HS-27A (cell line): ENCODE data around the gene PUS3.

Experiments
- DNase-seq: peaks from one replicate; pipeline ENCODE4 v3.0.0-alpha.2; 2012; ENCODE audit warnings: low read depth, missing footprints

PUS3 gene

DNA sequence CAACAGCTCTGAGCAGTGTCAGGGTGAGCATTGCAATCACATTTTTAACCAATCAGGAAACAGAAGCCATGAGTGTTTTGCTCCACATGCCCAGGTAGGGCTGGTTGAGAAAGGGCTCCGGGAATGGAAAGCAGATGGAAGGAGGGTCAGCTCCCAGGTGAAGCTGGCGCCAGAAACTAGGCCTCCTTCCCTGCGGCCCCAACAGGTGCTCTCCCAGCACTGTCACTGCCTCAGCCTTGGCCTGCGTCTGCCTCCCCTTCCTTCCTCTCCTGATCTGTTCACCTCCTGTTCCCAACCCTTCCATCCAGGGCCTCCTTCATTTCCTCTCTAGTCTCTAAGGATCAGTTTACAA is 38.2 kb upstream of the PUS3 start:
- no peak for DNase-seq

DNA sequence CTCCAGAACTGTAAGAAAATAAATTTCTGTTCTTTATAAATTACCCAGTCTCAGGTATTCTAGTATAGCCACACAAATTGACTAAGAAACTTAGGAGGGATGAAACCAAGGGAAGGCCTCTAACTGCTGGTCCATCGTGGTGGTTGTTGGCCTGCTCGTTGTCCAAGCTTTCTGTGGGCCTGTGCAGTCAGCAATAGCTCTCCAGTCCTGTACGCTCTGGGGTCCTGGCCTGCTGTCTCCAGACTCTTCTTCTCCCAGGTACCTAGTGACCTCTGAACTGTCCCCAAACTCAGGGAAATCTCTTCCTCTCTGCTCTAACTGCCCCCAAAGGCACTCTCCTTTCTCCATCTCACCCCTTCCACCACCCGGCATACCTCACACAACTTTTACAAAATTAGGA is 37.1 kb upstream of the PUS3 start:
- DNase-seq: no peak

DNA sequence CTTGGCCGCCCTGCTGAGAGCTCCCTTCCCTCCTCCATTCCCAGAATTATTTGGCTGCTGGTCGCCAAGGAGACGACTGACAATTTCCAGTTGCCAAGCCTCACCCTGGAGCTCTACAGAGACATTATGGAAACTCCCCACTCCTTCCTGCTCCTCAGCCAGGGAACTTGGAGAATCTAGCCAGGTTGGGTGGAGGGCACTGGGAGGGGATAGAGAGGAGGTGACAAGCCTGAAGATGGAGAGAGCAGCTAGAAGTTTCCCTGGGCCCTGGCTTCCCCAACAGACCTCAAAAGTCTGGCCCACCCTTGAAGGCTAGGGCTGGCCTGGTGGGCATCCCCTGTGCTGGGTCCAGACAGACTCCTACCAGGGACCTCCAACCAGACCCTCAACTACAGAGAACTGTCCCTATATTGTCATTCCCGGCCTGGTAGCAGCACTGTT is 36.1 kb upstream of the PUS3 start:
- no peak for DNase-seq

DNA sequence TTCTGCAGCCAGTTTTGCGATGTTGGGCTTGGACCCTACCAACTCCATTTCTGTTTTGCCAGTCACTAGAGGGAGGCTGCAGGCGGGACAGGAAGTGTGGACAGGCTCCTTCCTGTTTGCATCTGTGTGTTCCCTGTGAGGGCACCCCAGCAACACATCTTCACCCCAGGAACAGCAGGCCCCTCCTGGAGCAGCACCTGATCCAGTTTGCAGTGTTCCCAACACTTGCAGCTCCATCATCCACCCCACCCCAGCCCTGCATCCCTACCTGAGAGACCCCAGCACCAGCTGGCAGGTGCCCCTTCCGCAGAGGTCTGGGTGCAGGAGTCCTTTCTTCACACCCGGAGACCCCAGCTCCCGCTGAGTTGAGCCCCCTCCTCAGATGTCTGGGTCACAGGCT is 35.4 kb upstream of the PUS3 start:
- DNase-seq: no peak

DNA sequence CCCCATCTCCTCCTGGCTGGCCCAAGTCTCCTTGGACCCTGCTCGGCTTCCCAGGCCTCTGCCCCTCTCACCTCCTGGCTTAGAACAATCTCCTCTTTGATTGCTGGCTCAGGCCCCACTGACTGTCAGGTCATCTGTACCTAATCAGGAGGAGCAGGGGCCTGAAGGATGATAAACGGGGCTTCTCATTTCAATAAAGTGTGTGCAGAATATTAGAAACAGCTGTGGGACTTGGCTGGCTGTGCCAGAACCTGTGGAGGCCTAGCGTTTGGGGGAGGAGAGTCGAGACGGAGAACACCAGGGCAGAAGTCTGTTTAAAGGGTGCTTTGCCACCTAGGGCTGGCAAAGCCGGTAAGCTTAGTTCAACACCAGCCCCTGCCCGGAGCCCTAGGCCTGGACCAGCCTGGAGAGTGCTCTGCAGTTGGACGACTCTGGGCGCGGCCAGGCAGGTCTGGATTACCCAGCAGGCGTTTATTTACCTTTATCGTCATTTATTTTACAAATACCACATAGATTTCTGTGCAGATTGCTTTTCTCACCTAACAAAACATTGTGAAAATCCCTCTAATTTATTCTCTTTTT is 32.7 kb upstream of the PUS3 start:
- DNase-seq: no peak

DNA sequence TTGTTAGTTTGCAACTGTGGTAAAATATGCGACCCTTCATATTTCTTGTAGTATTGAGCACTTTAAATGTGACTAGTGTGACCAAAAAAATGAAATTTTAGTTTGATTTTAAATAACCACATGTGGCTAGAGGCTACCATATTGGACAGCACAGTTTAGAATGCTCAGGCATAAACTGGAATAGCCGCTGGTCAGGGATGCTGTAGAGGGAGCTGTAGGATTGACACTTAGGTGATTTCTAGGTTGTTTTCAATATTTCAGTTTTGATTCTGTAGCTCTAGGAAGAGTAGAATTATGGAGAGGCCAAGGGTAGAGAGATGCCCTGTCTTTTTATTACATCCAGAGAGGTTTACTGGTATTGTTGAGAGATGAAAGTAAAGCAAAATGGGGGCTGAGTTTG is 32.0 kb upstream of the PUS3 start:
- DNase-seq: no peak

DNA sequence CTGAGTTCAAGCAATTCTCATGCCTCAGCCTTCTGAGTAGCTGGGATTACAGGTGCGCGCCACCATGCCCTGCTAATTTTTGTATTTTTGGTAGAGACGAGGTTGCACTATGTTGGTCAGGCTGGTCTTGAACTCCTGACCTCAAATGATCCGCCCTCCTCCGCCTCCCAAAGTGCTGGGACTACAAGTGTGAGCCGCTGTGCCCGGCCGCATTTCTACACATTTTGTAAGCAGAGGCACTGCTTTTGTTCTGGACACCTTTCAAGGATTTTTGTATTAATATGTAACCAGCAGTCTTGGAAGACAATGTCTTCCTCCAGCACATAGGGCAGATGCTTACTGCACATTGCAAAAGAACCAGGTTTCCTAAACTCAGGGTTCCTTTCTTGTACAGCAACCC is 31.5 kb upstream of the PUS3 start:
- DNase-seq: no peak

DNA sequence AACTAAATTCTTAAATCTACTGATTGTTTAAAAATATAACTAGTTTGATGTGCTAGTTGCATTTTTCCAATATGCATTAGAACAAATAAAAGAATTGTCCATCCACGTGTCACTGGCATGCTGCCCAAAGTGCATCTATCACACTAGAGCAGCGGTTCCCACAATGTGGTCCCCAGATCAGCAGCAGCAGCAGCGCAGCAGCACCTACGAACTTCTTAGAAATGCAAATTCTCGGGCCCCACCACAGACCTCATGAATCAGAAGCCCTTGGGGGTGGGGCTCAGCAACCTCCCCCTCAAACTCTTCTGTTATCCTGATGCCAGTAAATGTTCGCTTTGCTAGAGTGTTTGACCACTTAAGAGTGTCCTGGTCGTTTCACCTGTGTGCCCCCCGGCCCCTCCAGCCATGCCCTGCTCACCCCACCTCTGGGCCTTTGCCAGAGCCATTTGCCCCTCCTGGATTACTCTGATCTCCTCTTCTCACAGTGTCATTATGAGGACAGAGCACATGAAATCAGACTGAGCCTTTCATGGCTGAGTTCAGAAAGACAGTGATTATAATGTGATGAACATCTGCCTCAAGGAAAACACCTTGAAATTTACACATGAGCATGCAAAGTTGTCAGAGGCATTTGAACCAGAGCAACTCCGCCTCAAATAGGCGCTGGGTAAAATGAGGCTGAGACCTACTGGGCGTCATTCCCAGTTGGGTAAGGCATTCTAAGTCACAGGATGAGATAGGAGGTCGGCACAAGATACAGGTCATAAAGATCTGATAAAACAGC is 30.2 kb upstream of the PUS3 start:
- DNase-seq: no peak

DNA sequence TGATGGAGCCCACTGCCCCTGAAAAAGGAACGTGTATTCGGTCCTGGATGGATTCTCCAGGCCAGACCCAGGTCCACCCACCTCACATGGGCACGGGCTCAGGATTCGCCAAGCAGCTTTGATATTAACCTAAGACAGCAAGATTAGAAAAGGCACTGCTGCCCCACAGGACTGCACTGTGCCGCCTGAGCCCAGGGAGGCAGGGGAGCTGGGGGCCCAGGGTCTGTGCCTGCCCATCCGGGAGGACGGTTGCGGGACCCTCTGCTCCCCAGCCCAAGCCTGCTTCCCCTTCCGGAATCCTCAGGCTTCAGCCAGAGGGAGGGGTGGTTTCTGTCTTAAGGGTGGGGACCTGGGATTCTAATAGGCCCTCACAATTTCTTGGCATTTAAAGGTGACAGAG is 29.3 kb upstream of the PUS3 start:
- no peak for DNase-seq

DNA sequence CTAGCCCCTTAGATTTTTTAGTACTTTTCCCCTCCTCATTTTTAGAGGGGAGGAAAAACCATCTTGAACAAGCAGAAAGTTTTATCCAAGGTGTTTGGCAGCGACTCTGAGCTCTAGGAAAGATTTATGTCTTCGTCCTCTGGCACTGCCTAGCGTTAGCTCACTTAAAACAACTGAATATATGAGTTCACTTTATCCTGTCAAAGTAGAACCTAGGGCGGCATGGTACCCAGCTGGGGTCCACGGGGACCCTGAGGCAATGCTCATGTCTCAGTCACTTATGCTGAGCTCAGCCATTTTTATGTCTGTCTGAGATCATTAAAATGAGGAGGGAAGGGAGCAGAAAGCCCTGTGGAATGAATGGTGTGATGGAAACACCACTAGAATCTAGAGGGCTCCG is 28.7 kb upstream of the PUS3 start:
- no peak for DNase-seq

DNA sequence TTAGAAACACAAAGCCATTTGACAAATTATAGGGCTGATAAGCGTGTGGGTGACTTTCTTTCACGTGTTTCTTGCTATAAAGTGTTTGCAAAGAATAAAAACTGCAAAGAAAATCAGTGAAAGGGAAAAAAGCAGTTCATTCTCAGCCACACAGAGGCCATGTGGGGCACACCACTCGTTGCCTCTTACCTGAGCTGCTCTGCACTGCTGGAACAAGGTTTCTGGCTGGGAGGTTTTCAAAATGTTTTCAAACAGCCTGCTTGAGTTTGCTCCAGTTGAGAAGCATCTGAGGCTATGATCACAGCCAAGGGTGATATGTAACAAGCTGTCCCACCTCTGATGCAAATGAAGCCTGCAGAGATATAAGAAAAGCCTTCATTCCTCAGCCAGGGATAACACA is 28.1 kb upstream of the PUS3 start:
- no peak for DNase-seq

DNA sequence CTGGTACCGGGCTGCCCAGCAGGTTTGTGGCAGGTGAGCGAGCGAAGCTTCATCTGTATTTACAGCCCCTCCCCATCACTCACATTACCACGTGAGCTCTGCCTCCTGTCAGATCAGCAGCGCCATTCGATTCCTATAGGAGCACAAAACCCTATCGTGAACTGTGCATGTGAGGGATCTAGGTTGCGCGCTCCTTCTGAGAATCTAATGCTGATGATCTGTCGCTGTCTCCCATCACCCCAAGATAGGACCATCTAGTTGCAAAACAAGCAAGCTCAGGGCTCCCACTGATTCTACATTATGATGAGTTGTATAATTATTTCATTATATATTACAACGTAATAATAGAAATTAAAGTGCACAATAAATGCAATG is 27.1 kb upstream of the PUS3 start:
- DNase-seq: no peak

DNA sequence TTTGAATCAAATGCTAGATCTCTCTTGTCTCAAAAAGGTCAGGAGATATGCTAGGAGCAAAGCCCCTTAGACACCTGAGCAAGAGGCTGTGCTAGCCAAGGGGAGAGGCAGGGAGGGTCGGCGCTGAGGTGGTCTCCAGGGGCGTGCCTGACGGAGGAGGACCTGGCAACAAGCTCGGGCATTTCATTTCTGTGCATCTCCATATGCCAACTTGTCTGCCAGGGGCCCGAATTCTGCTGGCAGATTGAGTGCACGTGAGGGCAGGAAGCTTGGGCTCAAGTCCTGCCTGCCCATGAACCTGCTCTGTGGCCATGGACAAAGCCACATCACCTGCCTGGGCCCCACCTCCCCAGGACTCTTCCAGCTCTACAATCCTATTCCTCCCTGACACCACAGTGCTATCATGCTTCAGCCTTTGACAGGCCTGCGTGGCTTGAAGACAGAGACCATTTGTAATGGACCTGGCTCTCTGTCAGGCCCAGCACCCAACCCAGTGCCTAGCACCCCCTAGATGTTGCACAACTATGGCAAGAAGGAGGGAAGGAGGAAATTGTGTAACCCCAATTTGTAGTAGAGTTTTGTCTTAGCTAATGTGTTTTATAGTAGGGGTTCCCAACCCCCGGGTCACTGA is 26.6 kb upstream of the PUS3 start:
- no peak for DNase-seq

DNA sequence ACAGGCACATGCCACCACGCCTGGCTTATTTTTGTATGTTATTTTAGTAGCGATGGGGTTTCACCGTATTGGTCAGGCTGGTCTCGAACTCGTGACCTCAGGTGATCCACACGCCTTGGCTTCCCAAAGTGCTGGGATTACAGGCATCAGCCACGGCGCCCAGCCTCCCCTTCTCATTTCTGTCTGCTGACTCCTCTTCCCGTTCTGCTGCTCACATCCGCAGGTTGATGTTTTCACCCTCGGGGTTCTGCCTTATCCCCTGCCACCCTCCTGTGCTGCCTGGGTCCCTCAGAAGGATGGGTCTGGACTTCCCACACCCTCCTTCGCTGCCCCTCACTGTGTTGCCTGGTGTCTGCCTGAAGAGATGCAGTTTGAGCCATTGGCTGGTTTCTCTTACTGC is 23.7 kb upstream of the PUS3 start:
- no peak for DNase-seq

DNA sequence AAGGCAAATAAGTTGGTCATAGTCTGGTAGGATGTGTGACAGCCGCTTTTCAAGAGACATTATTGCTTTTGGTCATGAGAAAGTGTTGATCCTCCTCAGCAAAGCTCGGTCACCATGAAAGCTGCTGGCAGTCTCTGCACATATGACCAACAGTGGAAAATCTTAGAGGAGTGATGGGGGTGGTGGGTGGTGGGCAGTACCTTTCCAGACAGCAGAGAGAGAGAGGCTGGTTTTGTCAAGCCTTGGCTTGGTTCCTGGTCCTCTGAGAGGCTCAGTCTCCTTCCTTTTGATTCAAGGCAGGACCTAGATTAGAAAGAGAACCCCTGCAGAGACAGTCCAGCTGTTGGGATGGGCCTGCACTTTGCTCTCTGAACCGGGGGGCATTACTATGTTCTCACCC is 22.8 kb upstream of the PUS3 start:
- no peak for DNase-seq

DNA sequence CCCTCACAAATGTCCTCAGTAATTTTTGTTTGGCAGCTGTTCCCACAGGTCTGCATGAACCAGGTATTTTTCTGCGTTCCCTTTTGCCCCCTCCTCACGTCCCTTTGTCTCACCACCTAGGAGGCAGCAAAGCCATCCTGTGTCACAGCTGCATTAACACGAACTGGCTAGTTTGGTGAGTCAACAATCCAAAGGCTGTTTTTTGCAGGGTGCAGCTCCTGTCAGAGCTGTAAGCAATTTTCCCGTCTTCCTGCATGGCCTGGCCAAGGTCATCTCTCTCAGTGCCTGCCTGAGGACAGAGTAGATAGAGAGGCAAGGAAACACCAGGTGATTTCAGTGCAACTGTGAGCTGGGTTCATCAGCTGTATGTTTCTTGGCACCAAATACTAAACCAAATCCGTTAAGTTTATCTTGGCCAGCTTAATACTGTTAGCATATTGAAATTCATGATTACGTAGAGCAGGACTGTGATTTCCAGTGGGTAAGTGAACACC is 22.3 kb upstream of the PUS3 start:
- DNase-seq: no peak

DNA sequence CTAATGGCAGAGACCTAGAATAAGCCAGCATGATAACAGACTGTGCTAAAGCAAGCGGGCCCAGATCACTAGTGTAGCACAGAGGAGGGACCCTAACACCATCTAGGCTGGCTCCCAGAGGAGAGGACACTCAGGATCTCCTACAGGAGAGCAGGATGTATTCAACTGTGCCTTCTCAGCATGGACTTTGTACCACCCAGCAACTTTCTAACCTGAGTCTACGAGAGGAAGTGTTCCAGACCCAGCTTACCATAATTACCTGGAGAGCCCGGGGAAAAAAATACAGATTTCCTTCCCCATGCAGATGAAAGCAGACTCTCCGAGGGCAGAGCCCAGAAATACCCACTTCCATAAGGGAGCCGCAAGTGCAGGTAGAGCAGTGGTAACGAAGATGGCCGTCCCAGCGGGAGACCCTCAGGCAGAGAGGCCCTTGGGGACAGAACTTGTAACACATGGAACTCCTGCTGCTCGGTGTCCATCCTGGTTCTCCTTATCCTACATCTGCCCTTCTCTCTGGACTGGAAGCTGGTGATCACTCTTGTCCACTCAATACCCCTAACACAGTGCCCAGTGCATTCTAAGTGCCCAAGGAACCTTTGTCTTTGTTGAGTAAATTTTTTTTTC is 21.5 kb upstream of the PUS3 start:
- DNase-seq: no peak

DNA sequence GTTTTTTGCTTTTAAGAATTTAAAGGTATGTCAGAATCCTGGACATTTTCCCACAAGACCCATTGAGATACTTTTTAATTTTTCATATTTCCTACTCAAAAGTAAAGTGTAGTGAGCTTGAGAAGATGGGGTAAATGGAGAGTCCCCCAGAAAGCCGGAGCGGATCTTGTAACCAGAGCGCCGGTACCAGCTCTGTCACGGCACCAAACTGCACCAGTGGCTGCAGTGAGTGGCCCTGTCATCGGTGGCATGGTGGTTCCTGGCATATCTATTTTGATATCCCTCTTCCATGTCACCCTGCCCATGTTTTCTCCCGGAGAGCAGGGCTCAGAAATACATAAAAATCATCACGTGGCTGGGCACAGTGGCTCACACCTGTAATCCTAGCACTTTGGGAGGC is 20.6 kb upstream of the PUS3 start:
- no peak for DNase-seq

DNA sequence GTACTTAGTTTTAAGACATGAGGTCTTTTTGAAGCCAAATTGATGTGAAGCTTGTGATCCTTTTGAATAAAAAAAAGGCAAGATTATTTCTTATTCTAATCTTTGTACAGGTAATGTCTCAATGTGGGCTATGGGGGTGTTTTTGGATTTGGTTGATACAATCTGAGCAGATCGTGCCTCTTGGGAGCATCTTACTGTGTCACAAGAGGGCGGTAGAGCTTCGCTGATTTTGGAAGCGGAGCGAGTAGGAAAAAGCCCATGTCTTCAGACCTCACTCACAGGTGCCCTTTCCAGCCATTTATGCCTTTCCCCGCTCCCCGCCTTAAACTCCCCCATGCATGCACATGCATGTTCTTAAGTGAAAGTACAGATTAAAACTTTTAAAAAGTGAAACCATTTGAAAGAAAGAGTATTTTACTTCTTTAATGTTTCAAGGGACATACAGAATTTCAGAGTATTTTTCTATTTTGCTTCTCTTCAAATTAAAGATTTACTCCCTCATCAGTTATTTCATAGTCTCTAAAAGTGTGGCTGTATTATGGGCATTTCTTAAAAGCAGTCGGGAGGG is 20.1 kb upstream of the PUS3 start:
- DNase-seq: no peak

DNA sequence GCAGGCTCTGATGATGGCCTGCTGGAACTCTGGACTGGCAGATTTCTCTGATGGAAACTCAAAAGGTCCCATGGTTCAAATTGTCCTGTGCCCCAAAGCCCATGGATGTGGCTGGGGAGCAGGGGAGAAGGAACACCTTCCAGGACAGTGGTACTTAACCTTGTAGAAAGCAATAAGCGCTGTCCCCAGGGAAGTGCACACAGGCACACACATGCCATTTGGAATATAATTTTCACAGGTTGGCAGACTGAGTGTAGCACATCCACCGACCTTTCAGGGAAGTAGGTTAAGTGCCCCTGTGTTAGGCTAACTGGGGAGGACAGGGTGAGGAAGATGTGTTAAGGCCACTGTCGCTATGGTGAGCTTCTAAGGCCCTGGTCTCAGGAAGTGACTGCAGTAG is 19.1 kb upstream of the PUS3 start:
- no peak for DNase-seq

DNA sequence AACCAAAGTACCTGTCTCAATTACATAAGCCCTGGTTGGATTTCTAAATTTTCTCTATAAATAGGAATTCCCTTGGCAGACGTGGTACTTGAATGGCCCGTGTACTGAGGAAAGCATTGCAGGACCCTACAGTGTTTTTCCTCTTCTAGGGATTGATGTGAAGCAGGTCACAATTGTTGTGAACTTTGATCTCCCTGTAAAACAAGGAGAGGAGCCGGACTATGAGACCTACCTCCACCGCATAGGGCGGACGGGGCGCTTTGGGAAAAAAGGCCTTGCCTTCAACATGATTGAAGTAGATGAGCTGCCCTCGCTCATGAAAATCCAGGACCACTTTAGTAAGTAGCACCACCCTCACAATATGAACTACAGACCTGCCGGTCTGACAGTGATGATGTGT is 18.0 kb upstream of the PUS3 start:
- no peak for DNase-seq

DNA sequence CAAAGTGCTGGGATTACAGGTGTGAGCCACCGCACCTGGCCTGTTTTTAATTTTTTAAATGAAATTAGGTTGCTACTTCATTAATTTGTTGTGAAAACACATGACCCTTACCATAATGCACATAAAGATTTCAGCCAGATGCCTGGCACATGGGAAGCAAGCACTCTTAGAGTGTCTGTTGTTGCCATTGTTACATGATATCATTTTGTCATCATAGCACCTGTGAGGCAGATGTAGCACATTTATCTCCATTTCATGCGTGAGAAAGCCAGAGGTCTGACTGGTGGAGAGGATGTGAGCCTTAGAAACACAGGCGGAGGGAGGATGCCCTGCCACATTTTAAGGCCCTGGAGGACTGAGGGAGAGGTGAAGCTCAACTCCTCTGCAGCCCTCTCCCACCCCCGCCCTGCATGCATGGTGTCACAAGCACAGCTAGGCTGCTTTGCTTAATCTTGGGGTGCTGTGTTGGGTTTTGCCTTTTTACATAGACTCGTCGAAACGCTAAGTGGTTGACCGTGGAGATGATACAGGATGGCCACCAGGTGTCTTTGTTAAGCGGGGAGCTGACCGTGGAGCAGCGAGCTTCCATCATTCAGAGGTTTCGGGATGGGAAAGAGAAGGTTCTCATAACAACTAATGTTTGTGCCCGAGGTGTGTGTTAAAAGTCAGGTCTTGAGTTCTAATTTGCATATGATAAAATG is 15.3 kb upstream of the PUS3 start:
- DNase-seq: no peak
